BJ (cell line): ENCODE measurements around the gene DTD1. TPM values are rescaled to one million over a fixed set of nuclear protein-coding genes. Genes with fewer than 3 reads are reported as not detected.

Experiments used
- CTCF ChIA-PET: fragments of 350-600 bp; formaldehyde crosslinking; extraction: SDS; loops from one replicate; lab custom pipeline; 2021; ENCODE audit warnings: antibody characterized with exemption, inconsistent platforms; lab: Yijun Ruan, JAX
- POLR2A ChIA-PET: fragments of 300-600 bp; sonication (Branson Sonifier 250); formaldehyde crosslinking; extraction: SDS; loops from one replicate; lab custom pipeline; 2021; ENCODE audit warnings: antibody characterized with exemption; lab: Charles Lee
- DNase-seq: peaks from one replicate; pipeline ENCODE4 v3.0.0-alpha.2; 2011; ENCODE audit warnings: low read depth
- H3K27me3 ChIP-seq: 2 replicates; pipeline ENCODE4 v1.6.0; 2011; ENCODE audit warnings: low read length; ENCODE audit not compliant: control insufficient read depth, insufficient read depth
- H3K36me3 ChIP-seq: 2 replicates; pipeline ENCODE4 v1.5.1; 2011; ENCODE audit warnings: low read length; ENCODE audit not compliant: control insufficient read depth, insufficient read depth
- H3K4me3 ChIP-seq: 2 replicates; pipeline ENCODE4 v1.5.1; 2011; ENCODE audit warnings: low read depth, mild to moderate bottlenecking, control low read depth, low read length
- polyA plus RNA-seq: library from polyadenylated mRNA; depleted of rRNA; stranded (reverse); fragments of >200 nt; gene quantifications from 2 replicates; pipeline ENCODE4 v1.2.3, GENCODE V29; 2011
- TF ChIP-seq, protein P1 (sequence below): IDR thresholded peaks from 2 replicates; pipeline ENCODE4 v1.5.1; 2011; ENCODE audit warnings: low read depth, mild to moderate bottlenecking, control low read depth, inconsistent platforms, low read length, moderate library complexity; ENCODE audit not compliant: insufficient read depth

The DTD1 gene
- polyA plus RNA-seq, 1 experiment: 47.3 TPM

DNA sequence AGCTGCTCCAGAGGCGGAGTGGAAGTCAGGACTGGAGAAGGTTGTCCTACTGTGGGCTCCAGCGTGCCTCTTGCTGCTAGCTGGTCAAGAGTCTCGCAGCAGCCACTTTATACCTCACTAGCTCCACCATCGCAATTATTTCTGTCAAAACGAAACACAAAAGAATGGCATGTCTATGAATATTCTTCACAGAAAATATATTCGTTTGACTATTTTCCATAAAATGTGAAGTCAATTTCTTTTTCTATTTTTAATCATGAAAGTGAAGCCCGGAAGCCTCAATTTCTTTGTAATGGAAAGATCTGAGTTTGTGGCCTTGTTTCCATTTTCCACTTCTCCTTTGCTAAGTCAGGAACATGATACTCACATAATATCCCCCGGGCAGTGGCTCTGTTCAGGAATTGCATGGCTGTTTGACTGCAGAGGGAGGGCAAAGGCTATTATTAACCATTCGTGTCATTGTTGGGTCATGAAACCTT, 51.7 kb downstream of the DTD1 start:
- TF ChIP-seq, protein P1, sequence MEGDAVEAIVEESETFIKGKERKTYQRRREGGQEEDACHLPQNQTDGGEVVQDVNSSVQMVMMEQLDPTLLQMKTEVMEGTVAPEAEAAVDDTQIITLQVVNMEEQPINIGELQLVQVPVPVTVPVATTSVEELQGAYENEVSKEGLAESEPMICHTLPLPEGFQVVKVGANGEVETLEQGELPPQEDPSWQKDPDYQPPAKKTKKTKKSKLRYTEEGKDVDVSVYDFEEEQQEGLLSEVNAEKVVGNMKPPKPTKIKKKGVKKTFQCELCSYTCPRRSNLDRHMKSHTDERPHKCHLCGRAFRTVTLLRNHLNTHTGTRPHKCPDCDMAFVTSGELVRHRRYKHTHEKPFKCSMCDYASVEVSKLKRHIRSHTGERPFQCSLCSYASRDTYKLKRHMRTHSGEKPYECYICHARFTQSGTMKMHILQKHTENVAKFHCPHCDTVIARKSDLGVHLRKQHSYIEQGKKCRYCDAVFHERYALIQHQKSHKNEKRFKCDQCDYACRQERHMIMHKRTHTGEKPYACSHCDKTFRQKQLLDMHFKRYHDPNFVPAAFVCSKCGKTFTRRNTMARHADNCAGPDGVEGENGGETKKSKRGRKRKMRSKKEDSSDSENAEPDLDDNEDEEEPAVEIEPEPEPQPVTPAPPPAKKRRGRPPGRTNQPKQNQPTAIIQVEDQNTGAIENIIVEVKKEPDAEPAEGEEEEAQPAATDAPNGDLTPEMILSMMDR: no peak
- Histone ChIP-seq H3K36me3 (no peaks in the 10 kb centered on the region; the same call in 1 of the 2 replicates), H3K27me3 (no peaks in the 10 kb centered on the region), H3K4me3 (no peak overlapping the region)
- ChIA-PET CTCF (no interaction called here), POLR2A (no interaction called here)
- no peak for DNase-seq

DNA sequence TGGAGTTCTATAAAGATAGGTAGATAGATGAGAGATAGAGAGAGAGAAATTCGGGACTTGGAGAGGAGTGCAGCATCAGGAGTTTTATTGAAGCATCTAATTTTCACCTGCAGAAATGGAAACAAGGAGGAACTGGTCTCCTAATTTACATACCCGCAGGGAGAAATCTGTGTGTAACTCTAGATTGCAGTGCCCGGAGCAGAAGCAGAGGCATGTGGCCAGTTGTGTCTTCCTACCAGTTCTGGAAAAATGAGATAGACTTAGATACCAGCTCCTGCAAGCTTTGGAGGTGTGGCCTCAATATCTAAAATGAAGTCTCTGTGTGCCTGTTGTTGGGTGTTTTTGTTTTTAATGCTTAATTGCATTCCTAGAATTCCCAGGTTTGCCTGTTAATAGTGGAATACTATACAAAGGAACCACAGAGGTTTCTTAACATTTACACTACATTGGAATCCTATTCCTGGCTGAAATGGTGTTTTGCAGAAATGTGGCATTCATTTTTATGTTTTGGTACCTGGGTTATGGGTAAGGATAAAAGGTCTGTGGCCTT, 57.4 kb downstream of the DTD1 start:
- CTCF ChIA-PET: no interaction called here

DNA sequence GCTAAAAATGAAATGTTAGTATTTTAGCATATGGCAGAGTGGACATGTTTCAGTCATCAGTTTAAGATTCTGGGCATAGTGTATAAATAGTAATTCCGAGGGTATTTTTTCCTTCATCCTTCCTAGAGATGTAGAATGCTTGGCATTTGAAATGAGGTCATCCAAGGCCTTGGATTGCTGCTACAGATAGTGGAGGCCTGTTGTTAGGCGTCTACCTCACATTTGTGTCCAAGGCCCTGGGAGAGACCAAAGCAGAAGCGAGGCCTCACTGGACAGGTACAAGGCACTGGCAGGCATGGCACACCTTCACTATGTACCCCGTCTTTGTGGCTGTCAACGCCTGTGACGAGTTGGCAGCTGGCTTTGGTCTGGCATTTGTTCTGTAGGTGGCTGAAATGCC, 58.0 kb downstream of the DTD1 start:
- H3K27me3 ChIP-seq: no peaks in the 10 kb centered on the region
- peaks cover 2% of the 10 kb centered on the region; the same call in 1 of the 2 replicates for H3K36me3 ChIP-seq
- DNase-seq: no peak
- H3K4me3 ChIP-seq: no peak overlapping the region
- CTCF ChIA-PET: no interaction called here
- TF ChIP-seq, protein P1: no peak
- POLR2A ChIA-PET: no interaction called here

More for the DNA sequence above, 57.4 kb downstream of the DTD1 start:
- Histone ChIP-seq H3K4me3 (no peak overlapping the region), H3K27me3 (no peaks in the 10 kb centered on the region), H3K36me3 (peaks cover 2% of the 10 kb centered on the region; the same call in 1 of the 2 replicates)
- POLR2A ChIA-PET: no interaction called here
- no peak for DNase-seq
- TF ChIP-seq, protein P1: no peak

DNA sequence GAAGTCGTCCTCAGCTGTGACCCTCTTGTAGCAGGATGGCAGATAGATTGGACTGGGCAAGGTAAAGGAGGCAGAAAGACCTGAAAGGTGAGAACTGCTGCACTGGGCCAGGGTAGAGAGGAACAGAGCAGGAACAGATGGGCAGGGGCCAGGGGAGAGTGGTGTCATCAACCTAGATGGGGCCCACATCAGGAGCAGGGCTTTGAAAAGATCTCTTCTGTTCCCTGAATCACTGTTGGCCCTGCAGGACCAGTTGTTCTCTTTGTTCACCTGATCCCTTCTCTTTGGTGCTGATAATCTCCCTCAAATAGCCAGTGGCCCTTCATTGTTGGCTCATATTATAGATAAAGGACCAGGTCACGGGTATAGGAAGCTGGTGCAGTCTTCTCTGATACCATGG, 59.9 kb downstream of the DTD1 start:
- TF ChIP-seq, protein P1: no peak
- H3K27me3 ChIP-seq: no peaks in the 10 kb centered on the region
- no peak for DNase-seq
- ChIA-PET POLR2A (interaction anchor here (0.6 kb wide), 1 partner anchor 735 kb away, joined by 3 read pairs; no protein-coding TSS in a partner anchor), CTCF (interaction anchor here (1.0 to 1.4 kb wide), 2 partner anchors 13 to 16 kb away, joined by 3 read pairs; no protein-coding TSS in a partner anchor)
- H3K36me3 ChIP-seq: peaks cover 2% of the 10 kb centered on the region; the same call in 1 of the 2 replicates
- H3K4me3 ChIP-seq: no peak overlapping the region

DNA sequence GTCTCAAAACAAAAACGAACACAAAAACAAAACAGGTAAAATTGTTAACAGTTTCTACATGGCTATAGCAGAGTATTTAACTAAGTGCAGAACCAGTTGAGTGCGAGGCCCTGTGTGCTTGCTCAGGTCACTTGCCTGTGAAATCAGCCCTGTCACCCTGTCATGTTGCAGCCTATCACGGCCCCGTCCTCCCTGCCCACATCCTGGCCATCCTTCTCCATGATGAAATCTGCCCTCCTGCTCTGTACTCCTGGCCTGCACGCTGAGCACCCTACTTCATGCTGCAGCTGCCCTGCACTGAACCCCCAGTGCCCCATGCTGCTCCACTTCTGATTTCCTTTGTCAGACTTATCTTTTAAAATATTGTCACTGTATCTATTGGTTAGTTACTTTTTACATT, 62.4 kb downstream of the DTD1 start:
- no peak overlapping the region for H3K4me3 ChIP-seq
- POLR2A ChIA-PET: no interaction called here
- H3K27me3 ChIP-seq: no peaks in the 10 kb centered on the region
- peaks cover 2% of the 10 kb centered on the region; the same call in 1 of the 2 replicates for H3K36me3 ChIP-seq
- TF ChIP-seq, protein P1: no peak
- no peak for DNase-seq
- CTCF ChIA-PET: no interaction called here
